Colon (tissue), 2 donors: ENCODE measurements around the gene ILK.

Source experiments
- FAIRE-seq: peaks from 2 replicates; lab custom pipeline; 2012; peaks lifted over from hg19 to GRCh38; lab: Jason Lieb, UNC
- donor health status: control.
- donor health status: control.

ILK gene

DNA sequence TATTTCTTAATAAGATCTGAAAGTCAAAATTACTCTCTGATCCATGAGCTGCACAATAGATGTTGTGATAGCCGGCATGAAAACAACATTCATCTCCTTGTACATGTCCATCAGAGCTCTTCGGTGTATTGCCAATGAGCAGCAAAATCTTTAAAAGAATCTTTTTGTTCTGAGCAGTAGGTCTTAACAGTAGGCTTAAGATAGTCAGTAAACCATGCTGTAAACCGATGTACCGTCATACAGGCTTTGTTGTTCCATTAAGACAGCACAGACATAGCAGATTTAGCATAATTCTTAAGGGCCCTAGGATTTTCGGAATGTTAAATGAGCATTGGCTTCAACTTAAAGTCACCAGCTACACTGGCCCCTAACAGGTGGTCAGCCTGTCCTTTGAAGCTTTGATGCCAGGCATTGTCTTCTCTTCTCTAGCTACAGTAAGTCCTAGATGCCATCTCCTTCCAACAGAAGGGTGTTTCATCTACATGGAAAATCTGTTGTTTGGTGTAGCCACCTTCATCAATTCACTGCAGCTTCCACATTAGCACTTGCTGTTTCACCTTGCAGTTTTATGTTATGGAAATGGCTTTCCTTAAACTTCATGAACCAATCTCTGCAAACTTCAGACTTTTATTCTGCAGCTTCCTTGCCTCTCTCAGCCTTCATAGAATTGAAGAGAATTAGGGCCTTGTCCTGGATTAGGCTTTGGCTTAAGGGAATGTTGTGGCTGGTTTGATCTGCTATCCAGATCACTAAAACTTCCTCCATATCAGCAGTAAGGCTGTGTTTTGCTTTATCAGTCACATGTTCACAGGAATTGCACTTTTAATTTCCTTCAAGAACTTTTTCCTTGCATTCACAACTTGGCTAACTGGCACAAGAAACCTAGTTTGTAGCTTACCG lies 28.5 kb upstream of the ILK start:
- FAIRE-seq, result no peak

DNA sequence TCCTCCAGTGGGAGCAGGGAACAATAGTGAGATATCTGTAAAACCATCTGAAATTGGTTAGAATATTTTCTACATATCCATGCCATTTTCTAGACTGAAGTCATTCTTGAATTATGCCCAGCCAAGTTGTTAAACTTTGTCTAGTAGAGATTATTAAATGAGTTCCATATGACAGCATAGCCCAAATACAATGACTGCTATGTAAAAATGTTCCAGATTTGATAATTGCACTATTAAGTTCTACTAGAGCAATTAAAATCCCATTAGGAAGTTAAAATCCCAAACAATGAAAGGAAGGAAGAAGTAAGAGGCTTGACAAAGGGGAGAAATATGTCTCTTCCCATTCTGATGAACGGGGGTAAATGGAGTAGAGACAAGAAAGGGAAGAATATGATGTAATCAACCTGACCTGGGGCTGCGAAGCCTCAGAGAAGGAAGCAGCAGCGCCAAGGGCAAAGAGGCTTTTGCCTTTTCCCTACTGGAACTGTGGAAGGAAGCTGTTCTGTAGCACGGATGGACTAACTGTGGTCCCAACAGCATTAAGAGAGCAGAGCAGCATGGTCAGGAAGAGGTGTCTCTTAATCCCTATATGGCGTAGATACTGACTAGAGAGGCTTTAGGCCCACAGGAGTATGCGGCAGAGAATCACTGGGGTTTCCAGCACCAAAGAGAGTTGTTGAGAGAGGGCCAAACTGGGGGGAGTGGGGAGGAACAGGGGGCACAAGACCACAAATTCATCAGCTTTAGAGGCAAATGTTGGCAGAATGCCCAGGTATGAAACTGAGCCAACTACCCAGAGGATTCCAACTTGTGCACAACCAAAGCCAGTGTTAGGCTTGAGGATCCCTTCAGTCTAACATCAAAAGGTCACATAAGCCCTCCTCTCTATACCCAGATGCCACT lies 26.9 kb upstream of the ILK start:
- no peak for FAIRE-seq

DNA sequence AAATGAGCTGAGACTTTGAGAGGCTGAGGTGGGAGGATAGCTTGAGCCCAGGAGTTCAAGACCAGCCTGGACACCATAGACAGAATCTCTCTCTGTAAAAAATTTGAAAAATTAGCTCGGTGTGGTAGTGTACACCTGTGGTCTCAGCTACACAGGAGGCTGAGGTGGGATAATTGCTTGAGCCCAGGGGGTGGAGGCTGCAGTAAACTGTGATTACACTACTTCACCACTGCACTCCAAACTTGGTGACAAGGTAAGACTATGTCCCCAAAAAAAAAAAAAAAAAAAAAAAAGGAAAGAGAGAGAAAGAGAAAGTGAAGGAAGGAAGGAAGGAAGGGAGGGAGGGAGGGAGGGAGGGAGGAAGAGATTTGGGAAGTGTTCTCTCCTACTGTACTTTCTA lies 25.4 kb upstream of the ILK start:
- FAIRE-seq, result no peak

DNA sequence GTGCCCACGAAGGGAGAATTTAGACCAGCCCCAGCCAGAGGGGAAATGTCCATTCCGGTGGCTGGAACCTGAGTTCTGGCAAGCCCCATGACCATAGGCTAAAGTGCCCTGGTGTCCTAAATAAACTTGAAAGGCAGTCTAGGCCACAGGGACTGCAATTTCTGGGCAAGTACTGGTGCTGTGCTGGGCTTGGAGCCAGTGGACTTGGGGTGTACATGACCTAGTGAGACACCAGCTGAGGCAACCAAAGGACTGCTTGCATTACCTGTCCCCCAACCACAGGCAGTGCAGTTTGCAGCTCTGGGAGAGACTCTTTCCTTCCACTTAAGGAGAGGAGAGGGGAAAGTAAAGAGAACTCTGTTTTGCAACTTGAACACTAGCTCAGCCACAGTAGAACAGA lies 23.9 kb upstream of the ILK start:
- no peak for FAIRE-seq

GRCh38 chr11:6583584-6583983 lies 20.0 kb upstream of the ILK start:
- no peak for FAIRE-seq

GRCh38 chr11:6584528-6584927 lies 19.0 kb upstream of the ILK start:
- FAIRE-seq, result no peak

DNA sequence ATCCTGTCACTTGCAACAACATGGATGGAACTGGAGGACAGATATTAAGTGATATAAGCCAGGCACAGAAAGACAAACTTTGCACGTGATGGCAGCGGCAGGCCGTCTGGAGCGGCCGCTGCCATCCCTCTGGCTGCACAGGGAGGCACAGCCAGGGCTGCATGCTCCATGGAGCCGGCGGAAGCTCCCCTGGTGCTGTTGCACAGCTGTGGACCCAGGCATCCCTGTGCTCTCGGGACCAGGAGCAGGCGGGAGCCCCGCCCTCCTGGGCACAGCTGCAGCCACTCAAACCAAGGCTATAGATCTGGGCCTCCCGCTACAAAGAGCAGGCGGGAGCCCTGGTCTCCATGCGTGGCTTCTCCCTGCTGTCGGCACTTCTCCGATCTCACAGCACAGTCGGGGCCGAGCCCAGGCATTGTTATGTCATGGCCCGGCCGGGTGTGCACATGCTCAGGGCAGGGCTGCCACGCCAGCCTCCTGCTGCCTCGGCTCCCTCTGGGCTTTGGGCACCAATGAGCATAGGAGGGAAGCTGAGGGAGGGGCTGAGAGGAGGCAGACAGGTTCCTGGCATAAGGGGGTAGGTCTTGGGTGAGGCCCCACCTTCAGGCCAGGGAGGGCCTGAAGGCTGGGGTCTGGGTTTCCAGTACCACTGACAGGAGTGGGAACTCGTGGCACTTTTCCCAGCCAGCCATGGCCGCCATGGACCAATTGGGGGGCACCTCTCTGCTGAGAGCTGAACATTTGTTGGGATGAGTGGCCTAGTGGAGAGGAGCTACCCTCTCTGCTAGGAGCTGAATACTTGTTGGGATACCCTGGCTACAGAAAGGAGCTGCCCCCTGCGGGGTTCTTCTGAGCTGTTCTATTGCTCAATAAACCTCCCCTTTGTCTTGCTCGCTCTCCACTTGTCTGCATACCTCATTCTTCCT lies 16.9 kb upstream of the ILK start:
- FAIRE-seq, result no peak

- no peak for FAIRE-seq
These were observed 16.1 kb upstream of the ILK start for GRCh38 chr11:6587360-6587953.

DNA sequence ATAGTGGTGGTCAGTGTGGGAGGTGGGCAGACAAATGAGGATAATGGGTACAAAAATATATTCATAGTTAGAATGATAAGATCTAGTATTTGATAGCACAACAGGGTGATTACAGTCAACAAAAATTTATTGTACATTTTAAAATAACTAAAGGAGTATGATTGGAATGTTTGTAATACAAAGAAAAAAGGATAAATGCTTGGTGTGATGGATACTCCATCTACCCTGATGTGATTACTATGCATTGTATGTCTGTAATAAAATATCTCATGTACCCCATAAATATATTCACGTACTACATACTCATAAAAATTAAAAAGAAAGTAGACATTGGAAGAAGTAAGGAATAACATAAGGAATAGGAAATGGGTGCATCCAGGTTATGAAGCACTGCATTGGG lies 15.6 kb upstream of the ILK start:
- no peak for FAIRE-seq

DNA sequence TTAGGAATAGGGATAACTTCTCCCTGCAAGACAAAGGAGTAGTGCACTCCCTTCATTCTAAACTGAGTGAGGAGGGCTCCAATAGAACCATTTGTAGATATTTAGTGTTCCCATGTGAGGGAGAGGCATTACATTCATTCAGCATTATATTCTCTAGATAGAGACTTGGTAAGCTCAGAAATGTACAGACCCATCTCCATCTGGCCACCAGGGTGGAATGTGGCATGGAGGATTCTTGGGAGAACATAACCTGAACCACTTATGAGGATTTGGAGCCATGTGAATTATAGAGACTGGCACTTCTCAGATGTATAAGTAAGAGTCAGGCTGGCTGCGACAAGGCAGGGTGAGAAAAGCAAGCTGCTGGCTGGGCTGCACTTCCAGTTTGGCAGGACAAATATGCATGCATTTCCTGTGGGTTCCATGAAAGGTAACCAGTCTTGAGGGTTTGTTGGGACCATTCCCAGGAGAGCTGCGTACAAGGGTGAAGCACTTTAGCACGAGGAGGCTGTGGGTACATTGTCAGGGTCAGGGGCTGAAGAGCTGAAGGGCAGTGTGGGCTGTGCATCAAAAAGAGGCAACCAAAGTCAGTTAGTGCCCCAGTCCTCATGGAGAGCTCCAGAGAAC lies 9.3 kb upstream of the ILK start:
- no peak for FAIRE-seq

DNA sequence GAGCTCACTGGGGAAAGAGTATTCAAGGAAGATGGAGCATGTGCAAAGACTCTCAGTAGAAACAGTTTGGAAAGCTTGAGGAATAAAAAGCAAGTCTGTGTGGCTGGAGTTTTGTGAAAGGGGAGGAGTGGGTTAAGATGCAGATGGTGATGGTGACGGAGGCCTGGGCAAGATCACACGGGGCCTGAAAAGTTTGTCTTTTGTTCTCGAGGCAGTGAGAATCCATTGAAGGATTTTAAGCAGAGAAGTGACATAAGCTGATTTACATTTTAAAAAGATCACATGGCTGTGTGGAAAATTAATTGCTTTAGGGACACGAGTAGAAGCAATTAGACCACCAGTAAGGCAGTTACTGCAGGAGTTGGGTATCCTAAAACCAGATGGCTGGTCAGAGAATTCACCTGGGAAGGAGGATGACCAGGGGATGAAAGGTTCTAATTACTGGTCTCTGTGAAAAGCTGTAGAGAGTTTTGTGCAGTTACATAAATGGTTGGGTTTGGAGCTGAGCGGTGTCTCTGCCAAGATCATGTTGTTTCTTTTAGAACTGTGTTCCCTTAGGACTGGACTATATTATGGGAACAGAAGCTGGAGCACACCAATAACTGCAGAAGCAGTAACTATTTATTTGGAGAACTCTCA lies 7.2 kb upstream of the ILK start:
- no peak for FAIRE-seq

- FAIRE-seq, result no peak
These were observed 5.0 kb upstream of the ILK start for GRCh38 chr11:6598555-6598954.

GRCh38 chr11:6599449-6599848 lies 4.1 kb upstream of the ILK start:
- no peak for FAIRE-seq

GRCh38 chr11:6599881-6600390 lies 3.6 kb upstream of the ILK start:
- FAIRE-seq, result no peak

DNA sequence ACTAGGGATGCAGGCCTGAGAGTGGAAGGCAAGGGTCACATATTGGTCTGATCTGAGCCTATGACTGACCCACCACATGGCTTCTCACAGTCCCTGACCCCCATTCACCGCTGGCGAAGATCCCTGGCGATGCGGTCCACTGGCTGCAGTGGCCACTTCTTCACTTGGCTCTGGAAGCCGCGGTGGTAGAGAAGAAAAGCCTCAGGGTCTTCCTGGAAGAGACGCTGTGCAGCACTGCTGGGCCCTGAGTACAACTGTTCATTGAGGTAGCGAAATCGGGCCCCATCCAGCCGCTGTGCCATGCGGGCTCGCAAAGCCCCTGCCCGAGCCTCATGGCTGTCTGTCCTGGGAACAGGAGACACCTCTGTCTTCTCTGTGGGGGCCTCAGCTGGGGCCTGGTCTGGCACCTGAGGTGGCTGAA lies 2.5 kb upstream of the ILK start:
- no peak for FAIRE-seq

DNA sequence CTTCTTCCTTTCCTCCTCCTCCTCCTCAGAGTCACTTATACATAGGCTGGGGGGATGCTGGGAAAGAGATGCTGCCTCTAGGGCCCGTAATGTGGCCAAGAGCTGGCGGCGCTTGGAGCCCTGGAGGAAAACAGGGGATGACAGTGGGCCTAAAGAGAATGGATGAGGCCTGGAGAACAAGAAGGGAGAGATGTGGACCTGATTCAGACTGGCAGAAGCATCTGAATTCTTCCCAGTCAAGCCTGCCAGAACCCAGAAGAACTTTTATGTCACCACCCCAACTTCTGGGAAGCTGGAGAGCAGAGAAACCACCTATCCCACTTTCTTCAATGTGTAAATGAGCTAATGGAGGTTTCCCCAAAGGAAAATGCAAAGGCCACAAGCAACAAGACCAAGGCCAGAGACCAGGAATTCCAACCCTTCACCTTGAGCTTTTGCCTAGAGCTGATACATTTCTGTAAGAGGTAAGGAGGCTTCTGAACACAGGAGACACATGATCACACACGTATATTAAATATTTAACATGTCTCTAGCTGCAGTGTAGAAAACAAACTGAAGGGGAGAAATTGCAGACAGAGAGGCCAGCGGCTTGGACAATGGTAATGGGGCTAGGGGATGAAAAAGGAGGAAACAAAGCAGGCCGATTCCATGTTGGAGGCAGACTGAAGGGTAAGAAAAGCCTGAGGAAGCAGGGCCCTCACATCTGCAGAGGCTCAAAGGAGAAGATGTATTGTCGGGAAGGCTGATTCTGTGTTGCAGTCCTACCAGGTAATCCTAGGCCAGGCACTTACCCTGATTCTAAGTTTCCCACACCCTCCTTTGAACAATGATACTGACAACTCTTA lies 1.3 kb upstream of the ILK start:
- FAIRE-seq, result no peak

DNA sequence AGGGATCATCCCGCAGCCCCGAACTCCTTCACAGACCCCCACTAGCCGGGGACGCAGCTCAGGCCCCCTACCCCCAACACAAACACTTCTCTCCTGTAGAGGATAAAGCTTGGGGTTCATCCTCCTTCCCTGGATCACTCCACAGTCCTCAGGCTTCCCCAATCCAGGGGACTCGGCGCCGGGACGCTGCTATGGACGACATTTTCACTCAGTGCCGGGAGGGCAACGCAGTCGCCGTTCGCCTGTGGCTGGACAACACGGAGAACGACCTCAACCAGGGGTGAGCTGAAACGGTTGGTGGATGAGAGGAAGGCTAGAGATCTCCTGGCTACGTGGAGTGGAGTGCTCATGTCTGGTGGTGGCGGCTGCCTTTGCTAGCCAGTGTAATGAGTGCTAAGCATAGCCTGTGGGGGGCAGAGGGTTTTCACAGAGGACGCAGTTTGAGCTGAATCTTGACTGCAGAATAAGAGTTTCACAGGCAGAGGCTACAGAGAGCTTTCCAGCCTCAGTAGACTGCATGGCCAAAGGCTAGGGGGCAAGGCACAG lies 580 bp downstream of the ILK start:
- no peak for FAIRE-seq

DNA sequence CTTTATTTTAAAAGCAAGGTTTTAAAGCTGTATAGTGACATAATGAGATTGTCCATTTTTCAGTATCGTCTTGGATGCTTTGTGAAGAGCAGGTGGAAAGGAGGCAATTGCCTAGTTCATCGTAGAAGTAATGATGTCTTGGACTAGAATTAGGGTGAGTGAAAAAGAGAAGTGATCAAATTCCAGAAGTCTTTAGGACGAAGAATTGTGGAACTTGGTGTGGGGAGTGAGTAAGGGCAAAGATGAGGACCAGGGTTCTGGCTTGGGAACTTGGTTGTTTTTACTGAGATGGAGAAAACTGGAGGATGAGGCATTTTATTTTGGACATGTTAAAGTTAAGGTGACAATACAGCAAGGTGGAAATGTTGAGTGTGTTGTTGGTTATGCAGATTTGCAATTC lies 1.2 kb downstream of the ILK start:
- no peak for FAIRE-seq

GRCh38 chr11:6606471-6607189 lies 3.1 kb downstream of the ILK start:
- FAIRE-seq, result no peak
